RWPE2 (cell line): ENCODE measurements around the gene TULP4.

Experiments used
- ATAC-seq: fragments of 200-7000 bp; cut with Tn5 transposase; 3 replicates; pipeline ENCODE4 v1.9.1; 2021; ENCODE audit warnings: low read depth
- DNase-seq: peaks from one replicate; pipeline ENCODE4 v3.0.0-alpha.2; 2020; ENCODE audit warnings: low spot score
- H3K27ac ChIP-seq: fragments of 450-650 bp; 2 replicates; pipeline ENCODE4 v1.5.1; 2017; ENCODE audit warnings: mild to moderate bottlenecking; ENCODE audit not compliant: poor library complexity, severe bottlenecking
- H3K27me3 ChIP-seq: fragments of 250-450 bp; sonication (Bioruptor Pico); 2 replicates; pipeline ENCODE4 v1.5.1; 2021; ENCODE audit warnings: mild to moderate bottlenecking, moderate library complexity; ENCODE audit not compliant: insufficient read depth, poor library complexity, severe bottlenecking
- H3K36me3 ChIP-seq: fragments of 250-450 bp; sonication (Bioruptor Pico); 2 replicates; pipeline ENCODE4 v1.5.1; 2020; ENCODE audit warnings: low read depth, mild to moderate bottlenecking, moderate library complexity
- H3K4me1 ChIP-seq: fragments of 250-450 bp; sonication (Bioruptor Pico); 2 replicates; pipeline ENCODE4 v1.5.1; 2021; ENCODE audit warnings: mild to moderate bottlenecking, moderate library complexity; ENCODE audit not compliant: insufficient read depth, poor library complexity, severe bottlenecking
- H3K4me3 ChIP-seq: fragments of 250-450 bp; sonication (Bioruptor Pico); 2 replicates; pipeline ENCODE4 v1.5.1; 2021; ENCODE audit warnings: mild to moderate bottlenecking, moderate library complexity; ENCODE audit not compliant: severe bottlenecking
- H3K9me3 ChIP-seq: fragments of 250-450 bp; sonication (Bioruptor Pico); 2 replicates; pipeline ENCODE4 v1.5.1; 2021; ENCODE audit warnings: mild to moderate bottlenecking, moderate library complexity; ENCODE audit not compliant: severe bottlenecking
- CTCF ChIP-seq: fragments of 450-650 bp; IDR thresholded peaks from one replicate; pipeline ENCODE4 v1.5.1; 2017; ENCODE audit warnings: mild to moderate bottlenecking, moderate library complexity; ENCODE audit not compliant: poor library complexity, severe bottlenecking

The TULP4 gene

GRCh38 chr6:158322400-158322723, 10.1 kb downstream of the TULP4 start:
- H3K4me3 ChIP-seq = no peak overlapping the region
- no peak for TF ChIP-seq CTCF
- peaks cover 27% of the 10 kb centered on the region for H3K4me1 ChIP-seq
- no peaks in the 10 kb centered on the region for H3K36me3 ChIP-seq
- DNase-seq (no peak), ATAC-seq (no peak)
- H3K27me3 ChIP-seq = no peaks in the 10 kb centered on the region
- H3K27ac ChIP-seq = peak overlapping the region; percentile 36
- no peaks in the 10 kb centered on the region for H3K9me3 ChIP-seq

- H3K27ac ChIP-seq = peak overlapping the region; percentile 36
These were observed 10.7 kb downstream of the TULP4 start for GRCh38 chr6:158322724-158323560.

GRCh38 chr6:158323561-158323958, 11.3 kb downstream of the TULP4 start:
- Histone ChIP-seq H3K9me3 (no peaks in the 10 kb centered on the region), H3K27ac (peak overlapping the region; percentile 36), H3K36me3 (no peaks in the 10 kb centered on the region), H3K27me3 (no peaks in the 10 kb centered on the region), H3K4me3 (no peak overlapping the region), H3K4me1 (peaks cover 27% of the 10 kb centered on the region)
- ATAC-seq = no peak
- DNase-seq = no peak
- no peak for TF ChIP-seq CTCF

More at GRCh38 chr6:158322724-158323560, 10.7 kb downstream of the TULP4 start:
- Histone ChIP-seq H3K36me3 (no peaks in the 10 kb centered on the region), H3K4me1 (peaks cover 27% of the 10 kb centered on the region), H3K9me3 (no peaks in the 10 kb centered on the region), H3K4me3 (no peak overlapping the region), H3K27me3 (no peaks in the 10 kb centered on the region)
- TF ChIP-seq CTCF = no peak
- DNase-seq (no peak), ATAC-seq (peak; percentile 87)

GRCh38 chr6:158324136-158324535, 11.9 kb downstream of the TULP4 start:
- Histone ChIP-seq H3K27me3 (no peaks in the 10 kb centered on the region), H3K4me3 (no peak overlapping the region), H3K36me3 (no peaks in the 10 kb centered on the region), H3K4me1 (peaks cover 27% of the 10 kb centered on the region), H3K27ac (peak overlapping the region; percentile 36), H3K9me3 (no peaks in the 10 kb centered on the region)
- no peak for ATAC-seq
- DNase-seq = no peak
- no peak for TF ChIP-seq CTCF

- Histone ChIP-seq H3K4me1 (peaks cover 18% of the 10 kb centered on the region), H3K4me3 (no peak overlapping the region), H3K9me3 (no peaks in the 10 kb centered on the region), H3K36me3 (no peaks in the 10 kb centered on the region), H3K27me3 (no peaks in the 10 kb centered on the region), H3K27ac (no peak overlapping the region)
- ATAC-seq (no peak), DNase-seq (no peak)
- no peak for TF ChIP-seq CTCF
These were observed 14.9 kb downstream of the TULP4 start for GRCh38 chr6:158327211-158327610.
